Prostate gland (tissue), 2 donors: ENCODE measurements around the gene MPPE1.

Experiments
- POLR2A ChIP-seq: fragments of 450-650 bp; IDR thresholded peaks from one replicate; pipeline ENCODE4 v1.6.1; 2016; ENCODE audit warnings: antibody characterized with exemption, mild to moderate bottlenecking
- TF ChIP-seq, protein P1 (sequence below), 4 experiments: fragments of 200-600 bp in 2 of 4; fragments of 450-650 bp in 2 of 4; sonication (generic) in 2 of 4; IDR thresholded peaks; 1 replicate in 3 of 4; 2 replicates in 1 of 4; pipeline ENCODE4 v1.5.1; 2016 to 2019; ENCODE audit warnings: antibody characterized with exemption in 4 of 4, mild to moderate bottlenecking in 2 of 4, moderate library complexity in 2 of 4

DNA sequence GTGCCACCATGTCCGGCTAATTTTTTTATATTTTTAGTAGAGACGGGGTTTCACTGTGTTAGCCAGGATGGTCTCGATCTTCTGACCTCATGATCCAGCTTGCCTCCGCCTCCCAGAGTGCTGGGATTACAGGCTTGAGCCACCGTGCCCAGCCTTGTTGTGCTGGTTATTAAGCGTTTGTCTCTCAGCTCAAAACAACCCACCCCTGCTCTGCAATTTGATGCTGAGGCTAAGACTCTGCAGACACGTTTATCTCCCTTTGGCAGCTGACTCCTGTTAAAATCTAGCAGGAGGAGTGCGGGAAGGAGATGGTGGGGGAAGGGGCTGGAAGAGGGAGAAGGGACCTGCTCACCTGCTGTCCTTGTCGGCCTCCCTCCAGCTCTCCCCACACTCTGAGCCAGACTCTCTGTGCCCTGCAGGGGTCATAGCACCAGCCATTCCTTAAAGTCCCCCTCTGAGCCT, 43.3 kb upstream of the MPPE1 start:
- TF ChIP-seq, protein P1, sequence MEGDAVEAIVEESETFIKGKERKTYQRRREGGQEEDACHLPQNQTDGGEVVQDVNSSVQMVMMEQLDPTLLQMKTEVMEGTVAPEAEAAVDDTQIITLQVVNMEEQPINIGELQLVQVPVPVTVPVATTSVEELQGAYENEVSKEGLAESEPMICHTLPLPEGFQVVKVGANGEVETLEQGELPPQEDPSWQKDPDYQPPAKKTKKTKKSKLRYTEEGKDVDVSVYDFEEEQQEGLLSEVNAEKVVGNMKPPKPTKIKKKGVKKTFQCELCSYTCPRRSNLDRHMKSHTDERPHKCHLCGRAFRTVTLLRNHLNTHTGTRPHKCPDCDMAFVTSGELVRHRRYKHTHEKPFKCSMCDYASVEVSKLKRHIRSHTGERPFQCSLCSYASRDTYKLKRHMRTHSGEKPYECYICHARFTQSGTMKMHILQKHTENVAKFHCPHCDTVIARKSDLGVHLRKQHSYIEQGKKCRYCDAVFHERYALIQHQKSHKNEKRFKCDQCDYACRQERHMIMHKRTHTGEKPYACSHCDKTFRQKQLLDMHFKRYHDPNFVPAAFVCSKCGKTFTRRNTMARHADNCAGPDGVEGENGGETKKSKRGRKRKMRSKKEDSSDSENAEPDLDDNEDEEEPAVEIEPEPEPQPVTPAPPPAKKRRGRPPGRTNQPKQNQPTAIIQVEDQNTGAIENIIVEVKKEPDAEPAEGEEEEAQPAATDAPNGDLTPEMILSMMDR (IDR thresholded peaks at IDR 0.05): no peak
- TF ChIP-seq POLR2A: no peak
